K562 (cell line): ENCODE results near the gene CERS2. TPM values are rescaled to one million over a fixed set of nuclear protein-coding genes. Genes with fewer than 3 reads are reported as not detected.
A peak's percentile ranks its signal among the peaks of the same experiment; 100 is the strongest.

Experiments
- ATAC-seq: fragments of 200-7000 bp; cut with Tn5 transposase; 3 replicates; pipeline ENCODE4 v1.9.1; 2020; ENCODE audit warnings: moderate library complexity
- BruUV-seq: library from RNA; stranded (reverse); fragments of 400-500 nt; replicated peaks from 2 replicates; lab custom pipeline; 2021; lab: Mats Ljungman, UMichigan
- CTCF ChIA-PET: fragments of 300-600 bp; formaldehyde crosslinking; extraction: SDS; loops from one replicate; lab custom pipeline; 2021; ENCODE audit warnings: low intra/inter-chr PET ratio; lab: Yijun Ruan, JAX
- POLR2A ChIA-PET: fragments of 300-600, 350-650 bp; sonication (Branson Sonifier 250); formaldehyde crosslinking; extraction: SDS; loops from one replicate; lab custom pipeline; 2021; ENCODE audit warnings: antibody characterized with exemption, inconsistent platforms; lab: Yijun Ruan, JAX
- DNase-seq, 4 experiments: peaks; one replicate each; pipeline versions ENCODE4 v3.0.0 to v3.0.0-alpha.2; 2011 to 2018; ENCODE audit warnings: low spot score in 3 of 4, mixed read lengths in 3 of 4; ENCODE audit errors: extremely low read depth in 1 of 4
- FAIRE-seq: peaks from 2 replicates; lab custom pipeline; 2011; peaks lifted over from hg19 to GRCh38; lab: Jason Lieb, UNC
- H2AFZ ChIP-seq: 2 replicates; pipeline ENCODE4 v1.6.0; 2011; ENCODE audit warnings: low read depth, low read length, control low read depth, inconsistent platforms
- H3K27ac ChIP-seq: fragments of 200-600 bp; 3 replicates; pipeline ENCODE4 v1.8.0; 2011; ENCODE audit warnings: low read depth, mild to moderate bottlenecking, control low read depth, inconsistent platforms, low read length, moderate library complexity, mixed read lengths; ENCODE audit errors: extremely low read depth
- H3K27me3 ChIP-seq, 2 experiments: fragments of 300-600 bp in 1 of 2; 2 replicates in 1 of 2; 3 replicates in 1 of 2; pipeline versions ENCODE4 v1.6.0 to v1.8.0; 2011; ENCODE audit warnings: inconsistent platforms in 2 of 2, low read length in 2 of 2, mild to moderate bottlenecking in 1 of 2, mixed read lengths in 1 of 2, moderate library complexity in 1 of 2; ENCODE audit not compliant: control insufficient read depth in 2 of 2, insufficient read depth in 2 of 2
- H3K36me3 ChIP-seq: fragments of 300-600 bp; 3 replicates; pipeline ENCODE4 v1.8.0; 2011; ENCODE audit warnings: mild to moderate bottlenecking, low read length, inconsistent platforms; ENCODE audit not compliant: control insufficient read depth, insufficient read depth
- H3K4me1 ChIP-seq, 2 experiments: fragments of 200-600 bp in 1 of 2; replicated peaks in 1 of 2; 2 replicates in 1 of 2; 3 replicates in 1 of 2; pipeline versions ENCODE4 v1.5.1 to v1.8.0; 2011; ENCODE audit warnings: inconsistent platforms in 2 of 2, low read length in 2 of 2, mild to moderate bottlenecking in 1 of 2, mixed read lengths in 1 of 2, moderate library complexity in 1 of 2; ENCODE audit not compliant: control insufficient read depth in 2 of 2, insufficient read depth in 2 of 2
- H3K4me2 ChIP-seq: 2 replicates; pipeline ENCODE4 v1.6.1; 2011; ENCODE audit warnings: low read length, control low read depth, inconsistent platforms, mixed read lengths; ENCODE audit not compliant: insufficient read depth
- H3K4me3 ChIP-seq: fragments of 200-600 bp; sonication (generic), shearing (Covaris generic); 2 replicates; pipeline ENCODE4 v1.5.1; 2016; ENCODE audit warnings: control low read depth, inconsistent platforms
- H3K79me2 ChIP-seq: fragments of 200-600 bp; 3 replicates; pipeline ENCODE4 v1.8.0; 2011; ENCODE audit warnings: low read length, inconsistent platforms; ENCODE audit not compliant: control insufficient read depth, insufficient read depth
- H3K9ac ChIP-seq, 2 experiments: 2 replicates each; pipeline versions ENCODE4 v1.6.0 to v1.6.1; 2011; ENCODE audit warnings: low read depth in 2 of 2, low read length in 2 of 2, control low read depth in 1 of 2, inconsistent platforms in 1 of 2, mild to moderate bottlenecking in 1 of 2, mixed read lengths in 1 of 2; ENCODE audit not compliant: insufficient read depth in 1 of 2
- H3K9me1 ChIP-seq: one replicate; pipeline ENCODE4 v1.6.0; 2011; ENCODE audit warnings: inconsistent platforms, mild to moderate bottlenecking, low read length, moderate library complexity; ENCODE audit not compliant: control insufficient read depth, insufficient read depth
- H3K9me3 ChIP-seq: replicated peaks from 2 replicates; pipeline ENCODE4 v1.5.1; 2011; ENCODE audit warnings: low read depth, low read length, inconsistent platforms; ENCODE audit not compliant: control insufficient read depth, insufficient read depth
- H4K20me1 ChIP-seq: replicated peaks from 2 replicates; pipeline ENCODE4 v1.6.1; 2011; ENCODE audit warnings: low read length, inconsistent platforms, mixed read lengths; ENCODE audit not compliant: control insufficient read depth, insufficient read depth
- BHLHE40 ChIP-seq: IDR thresholded peaks from 2 replicates; pipeline ENCODE4 v1.6.1; 2011; ENCODE audit warnings: low read length, improper control_type of control experiment
- POLR2AphosphoS2 ChIP-seq: IDR thresholded peaks from 2 replicates; pipeline ENCODE4 v1.6.1; 2012; ENCODE audit warnings: low read length, improper control_type of control experiment
- POLR2G ChIP-seq: fragments of 200-400 bp; formaldehyde crosslinking; IDR thresholded peaks from 2 replicates; pipeline ENCODE4 v1.6.1; 2017; ENCODE audit warnings: low read depth, mild to moderate bottlenecking, antibody characterized with exemption, low read length, moderate library complexity
- RBFOX2 ChIP-seq: fragments of 200-400 bp; formaldehyde crosslinking; IDR thresholded peaks from 2 replicates; pipeline ENCODE4 v1.6.1; 2017; ENCODE audit warnings: low read depth, mild to moderate bottlenecking, low read length, moderate library complexity
- ZNF395 ChIP-seq: fragments of 200-800 bp; sonication (Bioruptor generic); IDR thresholded peaks from 2 replicates; pipeline ENCODE4 v1.6.1; 2017; ENCODE audit warnings: missing genetic modification characterization, missing compliant biosample characterization
- WGBS: fragments of 100-300 bp; shearing (Covaris generic); methylation state at CpG from one replicate; pipeline ENCODE4 v1.1.6; 2016; ENCODE audit warnings: low coverage, mixed read lengths; ENCODE audit not compliant: insufficient coverage; ENCODE audit errors: missing lambda C conversion rate; 5-methylcytosine and 5-hydroxymethylcytosine counted together
- in situ Hi-C: fragments of 300-500 bp; cut with MboI; formaldehyde crosslinking; loops from 4 replicates; pipeline ENCODE4 v1.15.0; 2018; ENCODE audit warnings: inconsistent platforms, mixed read lengths
- intact Hi-C: fragments of 100-400 bp; cut with micrococcal nuclease; formaldehyde crosslinking; loops from 2 replicates; pipeline ENCODE4 v1.14.2; 2022
- polyA plus RNA-seq, 8 experiments: library from polyadenylated mRNA; depleted of rRNA in 4 of 8; stranded (reverse) in 5 of 8; unstranded in 3 of 8; fragments of >200 nt; fragmentation: Nextera tagmentation in 2 of 8; fragmentation: Illumina TruSeq in 1 of 8; extraction: Ambion mirVana in 2 of 8; extraction: Trizol in 1 of 8; gene quantifications; 2 replicates each; pipeline versions ENCODE4 v1.2.1 to v1.2.3, GENCODE V29; 2011 to 2014; ENCODE audit warnings: inconsistent platforms in 1 of 8, missing spikeins in 1 of 8
- total RNA-seq, 7 experiments: library from RNA; depleted of rRNA in 6 of 7; stranded (reverse); fragments of >200 nt in 6 of 7; fragmentation: Illumina TruSeq in 2 of 7; extraction: Trizol in 2 of 7; gene quantifications; 2 replicates each; pipeline versions ENCODE4 v1.2.1 to v1.2.3, GENCODE V29; 2011 to 2021; ENCODE audit warnings: low replicate concordance in 1 of 7

CERS2 gene
- total and polyA plus RNA-seq, 9 of the 15 experiments (the other 6 are each of a cell fraction or from before 2014, with no cell fraction given), result 23.4 to 295 (median 132) TPM

- TF ChIP-seq RBFOX2 (0 out of 2 replicates have a peak, but pooled peaks have one; percentile 11), ZNF395 (CRISPR knock-in tag) (no peak)
- no TSS peak for BruUV-seq
- intact Hi-C loops (loop anchor here (10.0 kb wide), 1 partner anchor 355 kb away; no protein-coding TSS in a partner anchor), in situ Hi-C loops (no loop called here)
- Histone ChIP-seq H3K79me2 (peaks cover 64% of the 10 kb centered on the region), H4K20me1 (peaks cover 38% of the 10 kb centered on the region), H3K9me3 (no peaks in the 10 kb centered on the region), H3K36me3 (peaks cover 78% of the 10 kb centered on the region), H3K27ac (no peak overlapping the region), H2AFZ (no peak overlapping the region), H3K9me1 (peaks cover 5% of the 10 kb centered on the region), H3K27me3 (no peaks in the 10 kb centered on the region), H3K4me2 (no peak overlapping the region), H3K9ac (no peak overlapping the region), H3K4me3 (no peak overlapping the region), H3K4me1 (peaks cover 30 to 41% of the 10 kb centered on the region in 2 experiments)
- ChIA-PET CTCF (no interaction called here), POLR2A (interaction anchor here (0.7 to 7.5 kb wide), 4 partner anchors 8 to 540 kb away, joined by 3 to 64 read pairs (median 4); no protein-coding TSS in a partner anchor)
- no peak for FAIRE-seq
- 89% methylated on average over 3 of the region's 3 CpGs for WGBS
- ATAC-seq, result no peak
- DNase-seq, result no peak
Observed at GRCh38 chr1:150969626-150970025, 5.0 kb downstream of the CERS2 start.

GRCh38 chr1:150968491-150968890 is 6.1 kb downstream of the CERS2 start:
- ChIA-PET POLR2A (interaction anchor here (2.4 to 7.5 kb wide), 2 partner anchors 9 to 12 kb away, joined by 5 to 64 read pairs; no protein-coding TSS in a partner anchor), CTCF (no interaction called here)
- no peak for ATAC-seq
- Histone ChIP-seq H3K9me1 (peaks cover 5% of the 10 kb centered on the region), H3K4me1 (peaks cover 30 to 36% of the 10 kb centered on the region in 2 experiments), H3K79me2 (peaks cover 53% of the 10 kb centered on the region), H3K9ac (no peak overlapping the region), H4K20me1 (peaks cover 41% of the 10 kb centered on the region), H2AFZ (no peak overlapping the region), H3K27ac (no peak overlapping the region), H3K4me2 (no peak overlapping the region), H3K27me3 (no peaks in the 10 kb centered on the region), H3K36me3 (peaks cover 90% of the 10 kb centered on the region), H3K4me3 (no peak overlapping the region), H3K9me3 (no peaks in the 10 kb centered on the region)
- in situ Hi-C loops, result no loop called here
- BruUV-seq, result no TSS peak
- 94% methylated on average over 4 of the region's 4 CpGs for WGBS
- no peak for DNase-seq
- intact Hi-C loops, result no loop called here
- TF ChIP-seq BHLHE40, result no peak
- 0 out of 2 replicates have a peak, but pooled peaks have one; percentile 5 for TF ChIP-seq POLR2G
- peak; percentile 41; the same call in 1 of the 2 replicates for TF ChIP-seq POLR2AphosphoS2
- no peak for FAIRE-seq
